ENCODE results near the gene TANGO2. TPM values are rescaled to one million over a fixed set of nuclear protein-coding genes. Genes with fewer than 3 reads are reported as not detected.
A peak's percentile ranks its signal among the peaks of the same experiment; 100 is the strongest.

TANGO2 gene
- total and polyA plus RNA-seq, 2 of the 8 experiments (the other 6 are each of a cell fraction or from before 2014, with no cell fraction given): 10.1 to 18.4 TPM

DNA sequence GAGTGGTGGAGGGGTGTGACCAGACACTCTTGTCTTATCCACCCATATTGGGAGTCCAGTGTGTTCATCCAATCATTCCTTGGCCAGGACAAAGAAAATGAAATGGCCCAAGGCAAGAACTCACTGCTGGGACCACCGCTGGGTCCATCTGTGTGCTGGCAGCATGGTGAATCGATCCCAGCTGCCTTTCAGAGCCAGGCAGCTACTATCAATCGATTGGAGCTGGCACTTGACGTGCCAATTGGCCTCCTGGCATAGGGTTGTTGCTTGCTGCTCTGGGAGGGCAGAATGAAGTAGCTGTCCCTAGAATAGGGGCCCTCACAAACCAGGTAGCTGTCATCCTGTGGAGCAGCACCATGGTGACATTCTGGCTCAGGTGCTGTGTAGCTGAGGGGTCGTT, 2.9 kb upstream of the TANGO2 start:
- Histone ChIP-seq H3K4me3 (ENCODE audit: extremely low read depth in 1 of 4, insufficient read depth in 2 of 4, low read depth in 3 of 4, low read length in 4 of 4) (no peak overlapping the region), H2BK15ac (ENCODE audit: low read length) (no peak overlapping the region), H4K91ac (replicated peaks; ENCODE audit: insufficient read length, low read length) (no peak overlapping the region), H3K79me1 (ENCODE audit: low read depth, low read length) (peaks cover 7% of the 10 kb centered on the region; the same call in 1 of the 2 replicates), H3K14ac (ENCODE audit: insufficient read length) (no peak overlapping the region), H3K27me3 (replicated peaks in 1 of 4; ENCODE audit: control insufficient read depth in 3 of 4, extremely low read depth in 1 of 4, insufficient read depth in 3 of 4, low read length in 3 of 4) (peaks cover 18 to 45% (median 37%) of the 10 kb centered on the region in 4 experiments), H3K9ac (replicated peaks in 1 of 4; ENCODE audit: extremely low read depth in 1 of 4, low read depth in 3 of 4, low read length in 3 of 4) (no peak overlapping the region), H4K8ac (ENCODE audit: extremely low read depth, insufficient read depth, low read length) (no peak overlapping the region; the same call in 1 of the 2 replicates), H3K4me1 (replicated peaks in 1 of 4; ENCODE audit: control insufficient read depth in 3 of 4, insufficient read depth in 4 of 4, low read length in 3 of 4) (peaks cover 0 to 18% (median 10%) of the 10 kb centered on the region in 4 experiments; a peak in 6 of 7 replicates), H3K23me2 (ENCODE audit: low read depth, low read length) (peaks cover 11% of the 10 kb centered on the region), H3K9me3 (ENCODE audit: insufficient read depth in 2 of 2, low read depth in 1 of 2, low read length in 1 of 2) (no peaks in the 10 kb centered on the region), H2BK12ac (ENCODE audit: low read depth, low read length) (no peak overlapping the region), H3K4ac (replicated peaks; ENCODE audit: insufficient read length, low read depth, low read length) (no peak overlapping the region), H2AK5ac (ENCODE audit: low read depth, low read length) (no peak overlapping the region), H4K5ac (ENCODE audit: insufficient read length, low read depth, low read length) (no peak overlapping the region), H2BK20ac (ENCODE audit: low read length) (no peak overlapping the region), H2BK5ac (ENCODE audit: low read depth, low read length) (0 out of 2 replicates have a peak overlapping the region, but pooled peaks have one; percentile 24), H3K4me2 (ENCODE audit: insufficient read depth in 1 of 2, low read depth in 2 of 2, low read length in 2 of 2) (peak overlapping the region in 1 of 2 experiments; percentile 73; a peak in 1 of 4 replicates), H2AFZ (ENCODE audit: low read length) (no peak overlapping the region), H3K27ac (ENCODE audit: low read depth, low read length) (no peak overlapping the region), H3K56ac (replicated peaks; ENCODE audit: insufficient read length, low read depth, low read length) (no peak overlapping the region), H2BK120ac (replicated peaks; ENCODE audit: low read depth, low read length) (no peak overlapping the region), H3K23ac (ENCODE audit: insufficient read length) (no peak overlapping the region), H3K36me3 (ENCODE audit: control insufficient read depth in 2 of 4, insufficient read depth in 4 of 4, low read length in 3 of 4) (no peaks in the 10 kb centered on the region), H3K79me2 (ENCODE audit: control insufficient read depth in 1 of 2, insufficient read depth in 2 of 2, low read length in 2 of 2) (no peaks in the 10 kb centered on the region), H4K20me1 (replicated peaks in 1 of 2; ENCODE audit: control insufficient read depth in 1 of 2, insufficient read depth in 2 of 2, low read length in 2 of 2) (peaks cover 5 to 21% of the 10 kb centered on the region in 2 experiments), H3K18ac (ENCODE audit: extremely low read depth, low read length) (no peak overlapping the region)
- no peak for DNase-seq (ENCODE audit: low read depth in 1 of 2, low spot score in 2 of 2)
- CTCF ChIA-PET (ENCODE audit: partially characterized antibody): interaction anchor here (1.3 to 2.8 kb wide), 4 partner anchors 45 to 68 kb away, joined by 3 to 8 read pairs (median 4); no protein-coding TSS in a partner anchor
- WGBS, 2 experiments (ENCODE audit: extremely low coverage in 1 of 2, insufficient coverage in 1 of 2, insufficient read length in 1 of 2, insufficient replicate concordance in 2 of 2, low coverage in 1 of 2, low lambda C conversion rate in 2 of 2, missing lambda C conversion rate in 1 of 2): 72% methylated on average over 5 of the region's 5 CpGs; no CpG with 5 or more reads in 1 of the 2 experiments
- POLR2A ChIA-PET (ENCODE audit: partially characterized antibody): interaction anchor here (1.1 to 1.5 kb wide), 6 partner anchors 20 to 108 kb away, joined by 3 to 7 read pairs (median 4); partner anchors contain the start of genes DGCR8 and TRMT2A
- no peak for FAIRE-seq
- TF ChIP-seq JUND (IDR thresholded peaks at IDR 0.05; ENCODE audit: low read length) (no peak), CBX8 (IDR thresholded peaks at IDR 0.05; ENCODE audit: borderline replicate concordance, low read depth, low read length) (no peak), EZH2 (IDR thresholded peaks at IDR 0.05; ENCODE audit: low read depth, low read length, severe bottlenecking) (no peak), ZNF274 (IDR thresholded peaks at IDR 0.05; ENCODE audit: borderline replicate concordance, extremely low read depth, low read length) (no peak), ATF2 (IDR thresholded peaks at IDR 0.05; ENCODE audit: low read length) (no peak), E2F6 (IDR thresholded peaks at IDR 0.05) (no peak), NRF1 (IDR thresholded peaks at IDR 0.05; ENCODE audit: low read depth, low read length) (no peak)
- TF ChIP-seq, protein P1, sequence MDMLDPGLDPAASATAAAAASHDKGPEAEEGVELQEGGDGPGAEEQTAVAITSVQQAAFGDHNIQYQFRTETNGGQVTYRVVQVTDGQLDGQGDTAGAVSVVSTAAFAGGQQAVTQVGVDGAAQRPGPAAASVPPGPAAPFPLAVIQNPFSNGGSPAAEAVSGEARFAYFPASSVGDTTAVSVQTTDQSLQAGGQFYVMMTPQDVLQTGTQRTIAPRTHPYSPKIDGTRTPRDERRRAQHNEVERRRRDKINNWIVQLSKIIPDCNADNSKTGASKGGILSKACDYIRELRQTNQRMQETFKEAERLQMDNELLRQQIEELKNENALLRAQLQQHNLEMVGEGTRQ (IDR thresholded peaks at IDR 0.05; ENCODE audit: low read length): no peak
- TF ChIP-seq, protein P2, sequence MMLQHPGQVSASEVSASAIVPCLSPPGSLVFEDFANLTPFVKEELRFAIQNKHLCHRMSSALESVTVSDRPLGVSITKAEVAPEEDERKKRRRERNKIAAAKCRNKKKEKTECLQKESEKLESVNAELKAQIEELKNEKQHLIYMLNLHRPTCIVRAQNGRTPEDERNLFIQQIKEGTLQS (IDR thresholded peaks at IDR 0.05; ENCODE audit: insufficient read depth, low read depth, low read length): no peak

Data from H1 (cell line).